Measurements from ENCODE around the gene BMP6.

The BMP6 gene

DNA sequence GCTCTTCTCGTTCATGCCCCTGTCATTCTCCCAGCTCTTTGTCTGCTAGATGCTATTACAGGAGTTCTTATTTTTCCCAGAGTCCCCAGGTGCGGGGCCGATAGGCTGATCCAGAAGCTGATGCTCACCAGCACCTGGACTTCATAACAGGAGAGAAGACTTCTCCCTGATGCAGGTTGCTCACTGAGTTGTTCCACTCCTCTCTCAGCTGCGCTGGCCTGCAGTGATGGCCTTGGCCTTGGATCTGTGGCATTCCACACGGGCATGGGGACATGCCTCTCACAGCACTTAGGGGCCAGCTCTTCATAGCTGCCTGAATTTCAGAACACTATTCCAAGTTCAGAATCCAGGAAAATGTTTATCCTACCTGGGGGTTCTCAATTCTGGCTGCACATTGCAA lies 191.8 kb downstream of the BMP6 start:
- DNase-seq (ENCODE audit: low read depth) = no peak
- H3K4me3 ChIP-seq (ENCODE audit: low read depth, low read length) = no peak overlapping the region
- TF ChIP-seq, protein P1, sequence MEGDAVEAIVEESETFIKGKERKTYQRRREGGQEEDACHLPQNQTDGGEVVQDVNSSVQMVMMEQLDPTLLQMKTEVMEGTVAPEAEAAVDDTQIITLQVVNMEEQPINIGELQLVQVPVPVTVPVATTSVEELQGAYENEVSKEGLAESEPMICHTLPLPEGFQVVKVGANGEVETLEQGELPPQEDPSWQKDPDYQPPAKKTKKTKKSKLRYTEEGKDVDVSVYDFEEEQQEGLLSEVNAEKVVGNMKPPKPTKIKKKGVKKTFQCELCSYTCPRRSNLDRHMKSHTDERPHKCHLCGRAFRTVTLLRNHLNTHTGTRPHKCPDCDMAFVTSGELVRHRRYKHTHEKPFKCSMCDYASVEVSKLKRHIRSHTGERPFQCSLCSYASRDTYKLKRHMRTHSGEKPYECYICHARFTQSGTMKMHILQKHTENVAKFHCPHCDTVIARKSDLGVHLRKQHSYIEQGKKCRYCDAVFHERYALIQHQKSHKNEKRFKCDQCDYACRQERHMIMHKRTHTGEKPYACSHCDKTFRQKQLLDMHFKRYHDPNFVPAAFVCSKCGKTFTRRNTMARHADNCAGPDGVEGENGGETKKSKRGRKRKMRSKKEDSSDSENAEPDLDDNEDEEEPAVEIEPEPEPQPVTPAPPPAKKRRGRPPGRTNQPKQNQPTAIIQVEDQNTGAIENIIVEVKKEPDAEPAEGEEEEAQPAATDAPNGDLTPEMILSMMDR (conservative IDR thresholded peaks at IDR 0.05; ENCODE audit: low read depth, low read length) = no peak

DNA sequence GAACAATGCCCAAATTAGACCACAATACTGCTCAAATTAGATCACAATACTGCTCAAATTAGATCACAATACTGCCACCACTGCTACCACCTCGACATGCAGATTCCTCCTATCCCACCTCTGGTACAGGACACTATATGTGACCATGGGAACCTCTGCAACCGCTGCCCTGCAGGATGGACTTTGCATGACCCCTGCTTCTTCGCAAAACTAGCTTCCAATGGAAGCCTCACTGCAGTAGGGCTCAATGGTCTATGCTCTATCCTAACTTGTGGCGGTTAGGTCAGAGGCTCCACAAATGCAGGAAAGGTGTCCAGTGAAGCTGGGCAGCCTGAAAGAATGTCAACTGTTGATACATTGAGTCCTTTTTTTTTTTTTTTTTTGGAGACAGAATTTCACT lies 192.5 kb downstream of the BMP6 start:
- H3K4me3 ChIP-seq (ENCODE audit: low read depth, low read length) = no peak overlapping the region
- TF ChIP-seq, protein P1 (conservative IDR thresholded peaks at IDR 0.05; ENCODE audit: low read depth, low read length) = no peak
- DNase-seq (ENCODE audit: low read depth) = no peak

DNA sequence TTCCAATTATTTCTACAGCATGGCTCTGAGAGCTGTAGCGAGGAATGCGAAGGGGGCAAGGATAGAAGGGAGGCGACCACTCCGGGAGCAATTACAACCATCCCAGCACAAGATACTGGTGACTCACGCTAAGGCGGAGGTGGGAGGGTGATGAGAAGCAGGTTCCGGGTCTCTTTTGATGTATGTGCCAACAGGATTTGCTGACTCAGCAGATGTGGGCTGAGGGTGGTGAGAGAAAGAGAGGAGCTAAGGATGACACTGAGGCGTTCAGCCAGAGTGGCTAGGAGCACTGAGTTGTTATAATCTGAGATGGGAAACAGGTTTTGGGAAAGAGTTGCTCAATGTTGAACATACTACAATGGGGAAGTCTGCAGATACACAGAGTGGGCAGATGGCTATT lies 194.0 kb downstream of the BMP6 start:
- TF ChIP-seq, protein P1 (conservative IDR thresholded peaks at IDR 0.05; ENCODE audit: low read depth, low read length) = no peak
- DNase-seq (ENCODE audit: low read depth) = no peak
- no peak overlapping the region for H3K4me3 ChIP-seq (ENCODE audit: low read depth, low read length)

DNA sequence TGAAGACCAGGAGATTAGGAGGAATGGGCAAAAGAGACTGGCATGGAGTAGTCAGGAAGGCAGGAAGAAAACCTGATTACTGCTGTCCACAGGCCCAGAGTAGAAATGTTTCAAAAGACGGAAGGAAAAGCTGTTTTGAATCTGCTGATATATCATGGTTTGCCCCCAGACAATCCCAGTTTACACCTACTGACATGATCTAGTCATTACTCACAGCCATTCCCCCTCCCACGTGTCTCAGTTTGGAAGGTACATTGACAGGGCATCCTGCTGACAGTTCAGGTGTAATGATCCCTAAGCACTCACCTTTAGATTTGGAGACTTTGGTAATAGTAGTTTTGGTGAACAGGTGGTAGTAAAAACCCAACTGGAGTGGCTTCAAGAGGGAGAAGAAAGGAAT lies 194.5 kb downstream of the BMP6 start:
- H3K4me3 ChIP-seq (ENCODE audit: low read depth, low read length) = no peak overlapping the region
- no peak for DNase-seq (ENCODE audit: low read depth)
- TF ChIP-seq, protein P1 (conservative IDR thresholded peaks at IDR 0.05; ENCODE audit: low read depth, low read length) = no peak

DNA sequence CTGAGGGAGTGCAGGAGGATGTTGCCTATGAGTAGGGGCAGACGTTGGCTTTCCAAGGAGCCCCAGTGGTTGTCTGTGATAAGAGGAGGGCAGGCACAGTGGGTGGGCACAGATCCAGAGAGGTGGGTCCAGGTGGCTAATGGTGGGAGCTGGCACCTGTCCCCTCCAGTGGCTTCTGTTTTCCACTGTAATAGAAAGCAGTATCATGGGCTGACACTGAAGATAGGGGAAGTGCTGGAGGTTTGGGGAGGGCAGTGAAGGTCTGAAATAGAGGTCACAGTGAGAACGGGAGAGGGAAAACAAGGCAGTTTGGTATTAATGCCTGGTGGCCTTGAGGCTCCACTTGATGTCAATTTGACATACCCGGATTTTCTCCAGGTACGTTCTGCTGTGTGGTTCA lies 195.1 kb downstream of the BMP6 start:
- TF ChIP-seq, protein P1 (conservative IDR thresholded peaks at IDR 0.05; ENCODE audit: low read depth, low read length) = no peak
- no peak overlapping the region for H3K4me3 ChIP-seq (ENCODE audit: low read depth, low read length)

DNA sequence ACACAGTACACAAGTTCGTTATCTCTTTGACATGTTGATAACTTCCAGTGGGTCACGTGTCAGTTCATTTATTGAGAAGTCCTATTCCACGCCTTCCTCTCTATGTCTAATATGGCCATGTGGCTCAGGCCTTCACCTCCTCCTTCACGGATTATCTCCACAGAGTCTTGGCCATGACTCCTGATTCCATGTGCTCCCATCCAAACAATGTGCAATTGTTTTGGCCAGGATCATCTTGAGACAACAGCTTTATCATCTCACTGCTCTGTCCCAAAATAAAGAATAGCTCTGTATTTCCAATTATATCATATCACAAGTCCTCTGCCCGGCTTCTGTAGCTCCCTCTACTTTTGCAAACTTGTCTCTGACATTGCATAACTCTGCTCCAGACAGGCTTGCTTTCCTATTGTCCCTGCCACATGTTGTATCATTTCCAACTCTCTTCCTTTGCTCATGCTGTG lies 195.8 kb downstream of the BMP6 start:
- TF ChIP-seq, protein P1 (conservative IDR thresholded peaks at IDR 0.05; ENCODE audit: low read depth, low read length) = no peak
- no peak overlapping the region for H3K4me3 ChIP-seq (ENCODE audit: low read depth, low read length)
- DNase-seq (ENCODE audit: low read depth) = no peak

More for the DNA sequence above, 195.1 kb downstream of the BMP6 start:
- DNase-seq (ENCODE audit: low read depth) = no peak

DNA sequence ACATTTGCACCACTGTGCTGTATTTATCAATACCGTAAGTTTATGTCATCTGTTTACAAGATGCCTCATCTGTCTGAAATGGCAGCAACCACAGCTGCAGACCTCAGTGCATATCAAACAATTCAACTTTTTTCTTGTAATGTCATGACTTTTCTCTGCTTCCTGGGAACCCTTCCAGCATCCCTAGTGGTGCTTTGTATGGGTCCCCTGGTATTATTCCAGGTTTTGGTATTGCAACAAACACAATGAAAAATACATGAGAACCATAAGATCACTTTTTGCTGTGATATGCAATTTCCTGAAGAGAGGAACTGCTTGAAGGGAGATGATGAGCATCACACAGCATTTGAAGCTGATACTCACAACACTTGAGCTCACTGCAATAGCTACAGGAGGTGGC lies 196.7 kb downstream of the BMP6 start:
- TF ChIP-seq, protein P1 (conservative IDR thresholded peaks at IDR 0.05; ENCODE audit: low read depth, low read length) = no peak
- peak; percentile 72 for DNase-seq (ENCODE audit: low read depth)
- H3K4me3 ChIP-seq (ENCODE audit: low read depth, low read length) = no peak overlapping the region

Measured in choroid plexus epithelial cell (primary cell).